ENCODE data around the gene IGFL1. TPM values are rescaled to one million over a fixed set of nuclear protein-coding genes. Genes with fewer than 3 reads are reported as not detected.

Gene IGFL1
- total and polyA plus RNA-seq, 2 of the 8 experiments (the other 6 are each of a cell fraction or from before 2014, with no cell fraction given) = not detected

DNA sequence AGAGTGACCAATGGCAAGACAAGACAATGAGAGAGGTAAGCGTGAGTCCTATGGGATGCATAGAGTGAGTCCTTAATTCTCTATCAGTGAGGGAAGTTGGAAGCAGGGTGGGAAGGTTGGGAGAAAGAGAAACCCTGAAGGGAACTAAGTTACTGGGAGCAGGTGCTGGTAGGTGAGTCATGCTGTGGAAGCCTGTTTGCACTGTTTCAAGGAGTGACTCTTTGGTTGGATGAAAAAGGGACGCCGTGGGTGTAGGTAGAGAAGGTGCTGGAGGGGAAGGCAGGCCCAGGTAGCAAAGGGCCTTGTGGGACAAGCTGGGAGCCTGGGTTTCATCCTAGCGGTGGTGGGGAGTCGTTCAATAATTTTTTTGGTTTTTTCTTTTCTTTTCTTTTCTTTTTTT is 21.9 kb downstream of the IGFL1 start (continued):
- TF ChIP-seq CHD7 (IDR thresholded peaks at IDR 0.05; ENCODE audit: insufficient replicate concordance, low read length) (no peak), GABPA (IDR thresholded peaks at IDR 0.05; ENCODE audit: borderline replicate concordance, insufficient read depth, low read length) (no peak), SP1 (IDR thresholded peaks at IDR 0.05; ENCODE audit: low read depth, low read length) (no peak), GTF2F1 (IDR thresholded peaks at IDR 0.05; ENCODE audit: borderline replicate concordance, low read depth, low read length) (no peak), CHD1 (IDR thresholded peaks at IDR 0.05; ENCODE audit: low read depth, low read length) (no peak), TAF7 (optimal IDR thresholded peaks at IDR 0.05; ENCODE audit: borderline replicate concordance, low read depth, low read length) (no peak), RBBP5 (IDR thresholded peaks at IDR 0.05; ENCODE audit: borderline replicate concordance, low read depth, low read length) (no peak), POLR2AphosphoS5 (IDR thresholded peaks at IDR 0.05; ENCODE audit: low read depth, low read length) (no peak), SIRT6 (IDR thresholded peaks at IDR 0.05; ENCODE audit: low read length) (no peak), E2F6 (IDR thresholded peaks at IDR 0.05) (no peak), CTBP2 (IDR thresholded peaks at IDR 0.05; ENCODE audit: borderline replicate concordance, insufficient read depth, insufficient read length, low read length) (no peak)

Measured in H1 (cell line).